HG03432 (cell line): ENCODE results near the gene ABCA7.
"Not testable (repeated sequence)": the region's sequence is repeated elsewhere in the genome, so short reads cannot be mapped to it uniquely, and the experiment has no call there.

Source experiments
- ATAC-seq: cut with Tn5 transposase; IDR thresholded peaks from one replicate; pipeline ENCODE4 v1.9.1; 2021; ENCODE audit warnings: mild to moderate bottlenecking, moderate library complexity; ENCODE audit not compliant: unreplicated experiment

Gene ABCA7

DNA sequence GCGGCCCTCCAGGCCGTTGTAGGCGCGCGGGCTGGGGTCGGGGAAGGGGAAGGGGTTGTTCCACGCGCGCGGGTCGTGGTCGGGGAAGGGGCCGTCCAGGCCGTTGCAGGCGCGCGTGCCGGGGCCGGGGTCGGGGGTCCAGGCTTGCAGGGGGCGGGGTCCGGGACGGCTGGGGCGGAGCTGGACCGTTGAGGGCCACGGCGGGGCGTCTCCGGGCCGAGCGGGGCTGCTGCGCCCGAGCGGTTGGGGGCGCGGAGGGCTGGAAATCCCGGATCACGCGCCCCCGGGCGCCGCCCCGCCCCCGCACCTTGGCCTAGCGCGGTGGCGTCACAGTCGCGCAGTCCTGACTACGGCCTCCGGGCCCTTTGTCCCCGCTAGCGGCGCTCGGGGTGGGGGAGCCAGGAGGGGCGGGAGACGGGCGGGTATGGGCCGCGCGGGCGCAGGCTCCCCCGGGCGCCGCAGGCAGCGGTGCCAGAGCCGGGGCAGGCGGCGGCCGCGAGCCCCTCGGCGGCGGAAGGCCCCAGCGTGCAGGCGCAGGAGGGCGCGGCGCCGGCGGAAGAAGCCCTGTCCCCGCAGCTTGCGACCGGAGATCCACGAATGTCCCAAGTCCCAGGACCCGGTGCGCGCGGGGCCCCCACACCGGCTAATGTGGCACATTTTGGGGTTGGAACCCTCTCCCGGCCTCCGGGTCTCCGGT is 64.6 kb downstream of the ABCA7 start:
- ATAC-seq = peak; percentile 37

DNA sequence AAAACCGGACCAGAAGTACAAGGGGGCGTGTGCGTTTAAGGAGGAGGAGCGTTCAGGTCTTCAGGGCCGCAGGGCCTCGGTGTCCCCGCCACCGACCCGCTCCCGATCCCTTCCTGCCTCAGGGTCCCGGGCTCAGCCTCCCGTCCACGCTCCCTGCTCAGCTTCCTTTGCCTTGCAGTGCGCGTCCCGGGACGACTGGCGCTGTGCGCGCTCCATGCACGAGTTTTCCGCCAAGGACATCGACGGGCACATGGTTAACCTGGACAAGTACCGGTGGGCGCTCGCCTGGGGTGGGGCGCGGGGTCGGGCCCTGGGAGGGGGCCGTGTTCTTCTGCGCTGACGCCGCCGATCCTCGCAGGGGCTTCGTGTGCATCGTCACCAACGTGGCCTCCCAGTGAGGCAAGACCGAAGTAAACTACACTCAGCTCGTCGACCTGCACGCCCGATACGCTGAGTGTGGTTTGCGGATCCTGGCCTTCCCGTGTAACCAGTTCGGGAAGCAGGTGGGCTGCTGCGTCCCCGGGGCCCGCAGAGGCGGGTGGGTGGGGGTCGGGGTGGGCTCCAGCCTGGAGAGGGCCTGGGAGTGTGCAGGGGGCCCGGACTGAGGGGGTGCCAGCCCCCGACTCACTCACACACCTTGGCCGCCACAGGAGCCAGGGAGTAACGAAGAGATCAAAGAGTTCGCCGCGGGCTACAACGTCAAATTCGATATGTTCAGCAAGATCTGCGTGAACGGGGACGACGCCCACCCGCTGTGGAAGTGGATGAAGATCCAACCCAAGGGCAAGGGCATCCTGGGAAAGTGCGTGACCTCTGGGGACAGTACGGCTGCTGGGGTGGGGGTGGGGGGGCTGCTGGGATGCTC is 65.3 kb downstream of the ABCA7 start:
- ATAC-seq = peak; percentile 0

GRCh38 chr19:1105873-1106840 is 66.2 kb downstream of the ABCA7 start:
- no peak for ATAC-seq

- no peak for ATAC-seq
Observed at GRCh38 chr19:1106841-1107660, 67.1 kb downstream of the ABCA7 start.

DNA sequence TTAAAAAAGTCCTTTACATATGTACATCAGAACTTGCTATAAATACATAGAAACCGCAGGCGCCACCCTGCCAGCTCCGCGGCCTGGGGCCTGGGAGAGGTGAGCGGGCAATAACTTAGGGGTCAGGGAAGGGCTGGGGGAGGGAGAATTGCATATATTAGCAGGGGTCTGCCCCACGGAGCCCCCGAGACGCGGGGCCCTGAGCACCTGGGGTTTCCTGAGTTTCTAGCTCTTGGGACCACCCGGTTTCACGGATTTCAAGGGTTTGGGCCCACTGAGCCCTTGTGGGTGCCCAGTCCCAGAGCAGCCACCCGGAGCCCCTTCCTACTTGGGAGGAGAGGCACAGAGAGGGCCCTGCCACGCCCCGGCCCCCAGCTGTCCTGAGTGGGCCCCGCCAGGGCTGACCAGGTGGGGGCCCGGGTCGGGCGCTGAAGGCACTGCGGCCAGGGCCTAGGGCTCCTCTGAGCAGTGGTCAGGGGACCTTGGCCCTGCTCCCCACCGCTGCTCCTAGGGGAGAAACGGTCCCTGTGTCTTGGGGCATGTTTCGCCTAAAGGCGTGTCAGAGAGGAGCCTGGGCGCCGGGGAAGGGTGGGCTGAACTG is 67.9 kb downstream of the ABCA7 start:
- no peak for ATAC-seq

- no peak for ATAC-seq
Observed at GRCh38 chr19:1108291-1109031, 68.6 kb downstream of the ABCA7 start.

- ATAC-seq = no peak
Observed at GRCh38 chr19:1109032-1109551, 69.2 kb downstream of the ABCA7 start.

GRCh38 chr19:1109697-1110671 is 70.1 kb downstream of the ABCA7 start:
- no peak for ATAC-seq

GRCh38 chr19:1110809-1111640 is 71.1 kb downstream of the ABCA7 start:
- no peak for ATAC-seq

GRCh38 chr19:1111641-1112267 is 71.8 kb downstream of the ABCA7 start:
- no peak for ATAC-seq

- no peak for ATAC-seq
Observed at GRCh38 chr19:1112268-1113029, 72.5 kb downstream of the ABCA7 start.

- peak; percentile 53 for ATAC-seq
Observed at GRCh38 chr19:1113030-1113985, 73.4 kb downstream of the ABCA7 start.

GRCh38 chr19:1113986-1114483 is 74.1 kb downstream of the ABCA7 start:
- ATAC-seq = no peak

DNA sequence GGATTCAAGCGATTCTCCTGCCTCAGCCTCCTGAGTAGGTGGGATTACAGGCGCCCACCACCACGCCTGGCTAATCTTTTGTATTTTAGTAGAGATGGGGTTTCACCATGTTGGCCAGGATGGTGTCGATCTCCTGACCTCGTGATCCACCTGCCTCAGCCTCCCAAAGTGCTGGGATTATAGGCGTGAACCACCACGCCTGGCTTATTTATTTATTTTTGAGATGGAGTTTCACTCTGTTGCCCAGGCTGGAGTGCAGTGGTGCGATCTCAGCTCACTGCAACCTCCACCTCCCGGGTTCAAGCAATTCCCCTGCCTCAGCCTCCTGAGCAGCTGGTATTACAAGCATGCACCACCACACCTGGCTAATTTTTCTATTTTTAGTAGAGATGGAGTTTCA is 74.8 kb downstream of the ABCA7 start:
- ATAC-seq = not testable (repeated sequence)
